Omental fat pad (tissue), 4 donors: ENCODE measurements around the gene KDELR3. TPM values are rescaled to one million over a fixed set of nuclear protein-coding genes. Genes with fewer than 3 reads are reported as not detected.

Source experiments
- ATAC-seq: fragments of 150-250 bp; one replicate; pipeline ENCODE4 v1.9.1; 2016; ENCODE audit warnings: mild to moderate bottlenecking, moderate library complexity; ENCODE audit not compliant: low FRiP score
- DNase-seq: peaks from one replicate; pipeline ENCODE4 v3.0.0-alpha.2; 2019; ENCODE audit warnings: low spot score
- CTCF ChIP-seq, 3 donors: fragments of 450-650 bp; IDR thresholded peaks; one replicate each; pipeline ENCODE4 v1.5.1; 2016 to 2017; ENCODE audit warnings: antibody characterized with exemption in 3 of 3, mild to moderate bottlenecking in 3 of 3, moderate library complexity in 2 of 3
- total RNA-seq, 4 donors: library from RNA; depleted of rRNA; stranded (reverse); fragments of >200 nt; gene quantifications; one replicate each; pipeline ENCODE4 v1.1.0, GENCODE V29; 2016

The KDELR3 gene
- total RNA-seq, 4 donors from 2014 or later: 10.2 to 30.6 (median 15.1) TPM

GRCh38 chr22:38451864-38452263 is 16.0 kb upstream of the KDELR3 start:
- DNase-seq: no peak
- ATAC-seq: no peak
- TF ChIP-seq CTCF (IDR thresholded peaks at IDR 0.05): no peak

GRCh38 chr22:38452373-38453065 is 15.4 kb upstream of the KDELR3 start:
- no peak for DNase-seq
- TF ChIP-seq CTCF (IDR thresholded peaks at IDR 0.05): no peak
- no peak for ATAC-seq

GRCh38 chr22:38453066-38453672 is 14.7 kb upstream of the KDELR3 start:
- ATAC-seq: no peak
- DNase-seq: no peak
- TF ChIP-seq CTCF (IDR thresholded peaks at IDR 0.05): no peak

GRCh38 chr22:38453996-38454352 is 13.9 kb upstream of the KDELR3 start:
- no peak for ATAC-seq
- TF ChIP-seq CTCF (IDR thresholded peaks at IDR 0.05): no peak
- no peak for DNase-seq

- ATAC-seq (peak; percentile 8), DNase-seq (no peak)
- no peak for TF ChIP-seq CTCF (IDR thresholded peaks at IDR 0.05)
These were observed 13.4 kb upstream of the KDELR3 start for GRCh38 chr22:38454353-38455075.

GRCh38 chr22:38455076-38455529 is 12.8 kb upstream of the KDELR3 start, which contains the start of gene KCNJ4:
Gene KCNJ4 (minus strand): TSS chr22:38455199. CDS start chr22:38428132, 27,067 bp downstream.
- no peak for TF ChIP-seq CTCF (IDR thresholded peaks at IDR 0.05)
- ATAC-seq: no peak
- DNase-seq: no peak
